K562 (cell line): Measurements from ENCODE around the gene PTPN18. TPM values are rescaled to one million over a fixed set of nuclear protein-coding genes. Genes with fewer than 3 reads are reported as not detected.

Experiments used
- ARNT ChIP-seq, 2 experiments: fragments of 450-650 bp; IDR thresholded peaks; 2 replicates each; pipeline ENCODE4 v1.6.1; 2016; ENCODE audit warnings: mild to moderate bottlenecking in 1 of 2
- CREB1 ChIP-seq, 2 experiments: sonication (generic) in 1 of 2; formaldehyde crosslinking in 1 of 2; IDR thresholded peaks; 2 replicates each; pipeline versions ENCODE4 v1.6.1 to v1.8.0; 2012 to 2022; ENCODE audit warnings: inconsistent platforms in 1 of 2, mild to moderate bottlenecking in 1 of 2, missing genetic modification reagents in 1 of 2, moderate library complexity in 1 of 2
- GATA2 ChIP-seq: sonication (generic); formaldehyde crosslinking; IDR thresholded peaks from 2 replicates; pipeline ENCODE4 v1.4.0; 2020; ENCODE audit warnings: mild to moderate bottlenecking, missing genetic modification reagents
- HCFC1 ChIP-seq: IDR thresholded peaks from 2 replicates; pipeline ENCODE4 v1.6.1; 2012; ENCODE audit warnings: low read depth, low read length, improper control_type of control experiment
- KAT2B ChIP-seq: IDR thresholded peaks from one replicate; pipeline ENCODE4 v1.6.1; 2012; ENCODE audit warnings: low read depth, mild to moderate bottlenecking, control low read depth, inconsistent platforms, low read length, moderate library complexity
- SRSF1 ChIP-seq: fragments of 200-400 bp; formaldehyde crosslinking; IDR thresholded peaks from 2 replicates; pipeline ENCODE4 v1.6.1; 2017; ENCODE audit warnings: mild to moderate bottlenecking, low read depth, low read length, moderate library complexity
- TAF1 ChIP-seq: IDR thresholded peaks from 2 replicates; pipeline ENCODE4 v1.6.1; 2011; ENCODE audit warnings: mild to moderate bottlenecking, low read length, moderate library complexity; ENCODE audit not compliant: insufficient read depth, control insufficient read depth, severe bottlenecking; ENCODE audit errors: extremely low read depth
- TAF15 ChIP-seq: fragments of 200-400 bp; formaldehyde crosslinking; IDR thresholded peaks from 2 replicates; pipeline ENCODE4 v1.6.1; 2017; ENCODE audit warnings: mild to moderate bottlenecking, low read depth, low read length, moderate library complexity
- TFE3 ChIP-seq: fragments of 450-650 bp; formaldehyde crosslinking; IDR thresholded peaks from 2 replicates; pipeline ENCODE4 v1.4.0; 2020; ENCODE audit warnings: mild to moderate bottlenecking, mixed read lengths
- ZEB2 ChIP-seq: fragments of 450-650 bp; IDR thresholded peaks from 2 replicates; pipeline ENCODE4 v1.6.1; 2016
- polyA plus RNA-seq, 8 experiments: library from polyadenylated mRNA; depleted of rRNA in 4 of 8; stranded (reverse) in 5 of 8; unstranded in 3 of 8; fragments of >200 nt; fragmentation: Nextera tagmentation in 2 of 8; fragmentation: Illumina TruSeq in 1 of 8; extraction: Ambion mirVana in 2 of 8; extraction: Trizol in 1 of 8; gene quantifications; 2 replicates each; pipeline versions ENCODE4 v1.2.1 to v1.2.3, GENCODE V29; 2011 to 2014; ENCODE audit warnings: inconsistent platforms in 1 of 8, missing spikeins in 1 of 8
- total RNA-seq, 7 experiments: library from RNA; depleted of rRNA in 6 of 7; stranded (reverse); fragments of >200 nt in 6 of 7; fragmentation: Illumina TruSeq in 2 of 7; extraction: Trizol in 2 of 7; gene quantifications; 2 replicates each; pipeline versions ENCODE4 v1.2.1 to v1.2.3, GENCODE V29; 2011 to 2021; ENCODE audit warnings: low replicate concordance in 1 of 7
- TF ChIP-seq, protein P1 (sequence below): fragments of 450-650 bp; IDR thresholded peaks from 2 replicates; pipeline ENCODE4 v1.6.1; 2016; ENCODE audit warnings: mild to moderate bottlenecking, moderate library complexity
- TF ChIP-seq, protein P2 (sequence below): fragments of 450-650 bp; IDR thresholded peaks from 2 replicates; pipeline ENCODE4 v1.6.1; 2017; ENCODE audit warnings: antibody characterized with exemption

PTPN18 gene
- total and polyA plus RNA-seq, 9 of the 15 experiments (the other 6 are each of a cell fraction or from before 2014, with no cell fraction given) = 11.6 to 90.7 (median 49.6) TPM

- TF ChIP-seq TAF15 (no peak), GATA2 (CRISPR knock-in tag) (no peak), KAT2B (no peak), HCFC1 (peak; percentile 92), TFE3 (CRISPR knock-in tag) (peak; percentile 92), ZEB2 (peak; percentile 39; the same call in 1 of the 2 replicates), CREB1 (IDR thresholded peaks at IDR 0.05) (peak; percentile 60; the same call in 1 of the 2 replicates), CREB1 (CRISPR knock-in tag; IDR thresholded peaks at IDR 0.05) (peak; percentile 65; the same call in 1 of the 2 replicates), ARNT (IDR thresholded peaks at IDR 0.05) (peak in 1 of 2 experiments; percentile 5; a peak in 1 of 4 replicates), TAF1 (peak; percentile 55), SRSF1 (no peak)
- TF ChIP-seq, protein P1, sequence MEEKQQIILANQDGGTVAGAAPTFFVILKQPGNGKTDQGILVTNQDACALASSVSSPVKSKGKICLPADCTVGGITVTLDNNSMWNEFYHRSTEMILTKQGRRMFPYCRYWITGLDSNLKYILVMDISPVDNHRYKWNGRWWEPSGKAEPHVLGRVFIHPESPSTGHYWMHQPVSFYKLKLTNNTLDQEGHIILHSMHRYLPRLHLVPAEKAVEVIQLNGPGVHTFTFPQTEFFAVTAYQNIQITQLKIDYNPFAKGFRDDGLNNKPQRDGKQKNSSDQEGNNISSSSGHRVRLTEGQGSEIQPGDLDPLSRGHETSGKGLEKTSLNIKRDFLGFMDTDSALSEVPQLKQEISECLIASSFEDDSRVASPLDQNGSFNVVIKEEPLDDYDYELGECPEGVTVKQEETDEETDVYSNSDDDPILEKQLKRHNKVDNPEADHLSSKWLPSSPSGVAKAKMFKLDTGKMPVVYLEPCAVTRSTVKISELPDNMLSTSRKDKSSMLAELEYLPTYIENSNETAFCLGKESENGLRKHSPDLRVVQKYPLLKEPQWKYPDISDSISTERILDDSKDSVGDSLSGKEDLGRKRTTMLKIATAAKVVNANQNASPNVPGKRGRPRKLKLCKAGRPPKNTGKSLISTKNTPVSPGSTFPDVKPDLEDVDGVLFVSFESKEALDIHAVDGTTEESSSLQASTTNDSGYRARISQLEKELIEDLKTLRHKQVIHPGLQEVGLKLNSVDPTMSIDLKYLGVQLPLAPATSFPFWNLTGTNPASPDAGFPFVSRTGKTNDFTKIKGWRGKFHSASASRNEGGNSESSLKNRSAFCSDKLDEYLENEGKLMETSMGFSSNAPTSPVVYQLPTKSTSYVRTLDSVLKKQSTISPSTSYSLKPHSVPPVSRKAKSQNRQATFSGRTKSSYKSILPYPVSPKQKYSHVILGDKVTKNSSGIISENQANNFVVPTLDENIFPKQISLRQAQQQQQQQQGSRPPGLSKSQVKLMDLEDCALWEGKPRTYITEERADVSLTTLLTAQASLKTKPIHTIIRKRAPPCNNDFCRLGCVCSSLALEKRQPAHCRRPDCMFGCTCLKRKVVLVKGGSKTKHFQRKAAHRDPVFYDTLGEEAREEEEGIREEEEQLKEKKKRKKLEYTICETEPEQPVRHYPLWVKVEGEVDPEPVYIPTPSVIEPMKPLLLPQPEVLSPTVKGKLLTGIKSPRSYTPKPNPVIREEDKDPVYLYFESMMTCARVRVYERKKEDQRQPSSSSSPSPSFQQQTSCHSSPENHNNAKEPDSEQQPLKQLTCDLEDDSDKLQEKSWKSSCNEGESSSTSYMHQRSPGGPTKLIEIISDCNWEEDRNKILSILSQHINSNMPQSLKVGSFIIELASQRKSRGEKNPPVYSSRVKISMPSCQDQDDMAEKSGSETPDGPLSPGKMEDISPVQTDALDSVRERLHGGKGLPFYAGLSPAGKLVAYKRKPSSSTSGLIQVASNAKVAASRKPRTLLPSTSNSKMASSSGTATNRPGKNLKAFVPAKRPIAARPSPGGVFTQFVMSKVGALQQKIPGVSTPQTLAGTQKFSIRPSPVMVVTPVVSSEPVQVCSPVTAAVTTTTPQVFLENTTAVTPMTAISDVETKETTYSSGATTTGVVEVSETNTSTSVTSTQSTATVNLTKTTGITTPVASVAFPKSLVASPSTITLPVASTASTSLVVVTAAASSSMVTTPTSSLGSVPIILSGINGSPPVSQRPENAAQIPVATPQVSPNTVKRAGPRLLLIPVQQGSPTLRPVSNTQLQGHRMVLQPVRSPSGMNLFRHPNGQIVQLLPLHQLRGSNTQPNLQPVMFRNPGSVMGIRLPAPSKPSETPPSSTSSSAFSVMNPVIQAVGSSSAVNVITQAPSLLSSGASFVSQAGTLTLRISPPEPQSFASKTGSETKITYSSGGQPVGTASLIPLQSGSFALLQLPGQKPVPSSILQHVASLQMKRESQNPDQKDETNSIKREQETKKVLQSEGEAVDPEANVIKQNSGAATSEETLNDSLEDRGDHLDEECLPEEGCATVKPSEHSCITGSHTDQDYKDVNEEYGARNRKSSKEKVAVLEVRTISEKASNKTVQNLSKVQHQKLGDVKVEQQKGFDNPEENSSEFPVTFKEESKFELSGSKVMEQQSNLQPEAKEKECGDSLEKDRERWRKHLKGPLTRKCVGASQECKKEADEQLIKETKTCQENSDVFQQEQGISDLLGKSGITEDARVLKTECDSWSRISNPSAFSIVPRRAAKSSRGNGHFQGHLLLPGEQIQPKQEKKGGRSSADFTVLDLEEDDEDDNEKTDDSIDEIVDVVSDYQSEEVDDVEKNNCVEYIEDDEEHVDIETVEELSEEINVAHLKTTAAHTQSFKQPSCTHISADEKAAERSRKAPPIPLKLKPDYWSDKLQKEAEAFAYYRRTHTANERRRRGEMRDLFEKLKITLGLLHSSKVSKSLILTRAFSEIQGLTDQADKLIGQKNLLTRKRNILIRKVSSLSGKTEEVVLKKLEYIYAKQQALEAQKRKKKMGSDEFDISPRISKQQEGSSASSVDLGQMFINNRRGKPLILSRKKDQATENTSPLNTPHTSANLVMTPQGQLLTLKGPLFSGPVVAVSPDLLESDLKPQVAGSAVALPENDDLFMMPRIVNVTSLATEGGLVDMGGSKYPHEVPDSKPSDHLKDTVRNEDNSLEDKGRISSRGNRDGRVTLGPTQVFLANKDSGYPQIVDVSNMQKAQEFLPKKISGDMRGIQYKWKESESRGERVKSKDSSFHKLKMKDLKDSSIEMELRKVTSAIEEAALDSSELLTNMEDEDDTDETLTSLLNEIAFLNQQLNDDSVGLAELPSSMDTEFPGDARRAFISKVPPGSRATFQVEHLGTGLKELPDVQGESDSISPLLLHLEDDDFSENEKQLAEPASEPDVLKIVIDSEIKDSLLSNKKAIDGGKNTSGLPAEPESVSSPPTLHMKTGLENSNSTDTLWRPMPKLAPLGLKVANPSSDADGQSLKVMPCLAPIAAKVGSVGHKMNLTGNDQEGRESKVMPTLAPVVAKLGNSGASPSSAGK = 0 out of 2 replicates have a peak, but pooled peaks have one; percentile 43
- TF ChIP-seq, protein P2, sequence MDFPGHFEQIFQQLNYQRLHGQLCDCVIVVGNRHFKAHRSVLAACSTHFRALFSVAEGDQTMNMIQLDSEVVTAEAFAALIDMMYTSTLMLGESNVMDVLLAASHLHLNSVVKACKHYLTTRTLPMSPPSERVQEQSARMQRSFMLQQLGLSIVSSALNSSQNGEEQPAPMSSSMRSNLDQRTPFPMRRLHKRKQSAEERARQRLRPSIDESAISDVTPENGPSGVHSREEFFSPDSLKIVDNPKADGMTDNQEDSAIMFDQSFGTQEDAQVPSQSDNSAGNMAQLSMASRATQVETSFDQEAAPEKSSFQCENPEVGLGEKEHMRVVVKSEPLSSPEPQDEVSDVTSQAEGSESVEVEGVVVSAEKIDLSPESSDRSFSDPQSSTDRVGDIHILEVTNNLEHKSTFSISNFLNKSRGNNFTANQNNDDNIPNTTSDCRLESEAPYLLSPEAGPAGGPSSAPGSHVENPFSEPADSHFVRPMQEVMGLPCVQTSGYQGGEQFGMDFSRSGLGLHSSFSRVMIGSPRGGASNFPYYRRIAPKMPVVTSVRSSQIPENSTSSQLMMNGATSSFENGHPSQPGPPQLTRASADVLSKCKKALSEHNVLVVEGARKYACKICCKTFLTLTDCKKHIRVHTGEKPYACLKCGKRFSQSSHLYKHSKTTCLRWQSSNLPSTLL = peak; percentile 100
Measured at GRCh38 chr2:130342533-130343275, 13.2 kb upstream of the PTPN18 start, which contains the start of gene IMP4 (continued).
